Smooth muscle cell of the umbilical artery (primary cell): ENCODE results near the gene CCDC28B. TPM values are rescaled to one million over a fixed set of nuclear protein-coding genes. Genes with fewer than 3 reads are reported as not detected.

ENCODE experiments used
- total RNA-seq: library from RNA; depleted of rRNA; stranded (reverse); fragments of >200 nt; gene quantifications from 2 replicates; pipeline ENCODE4 v1.2.3, GENCODE V29; 2014

The CCDC28B gene
- total RNA-seq: 12.8 and 15.4 TPM in 2 replicates

GRCh38 chr1:32200226-32201010, at the start of gene CCDC28B:
TSS of gene CCDC28B (plus strand) at chr1:32200595. CDS start at chr1:32201936, 1,341 bp downstream.

DNA sequence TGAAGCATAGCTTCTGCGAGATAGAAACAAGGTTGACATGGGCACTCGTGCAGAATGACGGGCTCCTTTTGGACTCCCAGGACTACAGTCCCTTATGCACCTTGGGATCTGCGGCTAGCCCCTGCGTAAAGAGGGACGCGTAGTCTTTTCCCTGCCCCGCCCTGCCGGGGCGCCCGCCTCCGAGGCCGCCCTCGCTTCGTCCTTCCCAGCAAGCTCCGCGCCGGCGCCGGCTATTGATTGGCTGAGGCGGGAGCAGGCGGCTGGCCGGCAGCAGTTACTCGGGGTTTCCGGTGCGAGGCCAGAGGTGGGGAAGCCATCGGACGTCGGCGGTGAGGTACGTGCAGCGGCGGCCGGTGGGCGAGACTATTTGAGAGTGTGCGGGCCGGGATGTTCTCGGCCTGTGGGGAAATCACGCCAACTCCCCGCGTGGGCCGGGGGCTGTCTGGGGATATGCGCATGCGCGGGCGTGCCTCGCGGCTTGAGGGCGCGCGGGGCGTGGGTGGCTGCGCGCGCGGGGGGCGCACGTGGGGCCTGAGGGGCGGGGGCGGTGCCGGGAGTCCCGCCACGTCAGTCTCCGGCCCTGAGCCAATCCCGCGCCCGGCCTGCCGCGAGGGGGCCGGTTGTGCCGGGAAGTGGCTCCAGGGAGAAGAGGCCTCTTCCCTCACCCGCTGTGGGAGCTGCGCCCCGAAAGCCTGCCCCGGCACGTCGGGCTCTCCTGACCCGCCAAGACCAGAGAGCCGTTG, 20.8 kb upstream of the CCDC28B start, which contains the start of gene TXLNA:
Gene TXLNA (plus strand): TSS at position 233 of the 743 bp plus-strand sequence. CDS start 671 bp downstream, outside the sequence.

GRCh38 chr1:32205401-32206370, 5.3 kb downstream of the CCDC28B start, which contains the start of gene IQCC:
TSS of gene IQCC (plus strand) at chr1:32205671. CDS start at chr1:32205682, 11 bp downstream.

DNA sequence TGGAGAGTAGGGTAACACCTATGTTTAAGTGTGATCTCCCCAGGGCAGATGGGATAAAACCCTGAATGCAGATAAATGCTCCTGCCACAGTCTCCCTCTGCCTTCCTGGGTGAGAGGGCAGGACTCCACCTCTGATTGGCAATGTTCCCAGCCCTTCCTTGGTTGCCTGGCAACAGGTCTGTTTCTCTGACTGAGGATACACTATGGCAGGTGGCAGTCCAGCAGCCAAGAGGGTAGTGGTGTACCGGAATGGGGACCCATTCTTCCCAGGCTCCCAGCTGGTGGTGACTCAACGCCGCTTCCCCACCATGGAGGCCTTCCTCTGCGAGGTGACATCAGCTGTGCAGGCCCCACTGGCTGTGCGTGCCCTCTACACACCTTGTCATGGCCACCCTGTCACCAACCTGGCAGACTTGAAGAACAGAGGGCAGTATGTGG, 8.5 kb downstream of the CCDC28B start, which contains the start of gene DCDC2B:
Gene DCDC2B (plus strand): TSS at position 199 of the 438 bp plus-strand sequence. CDS start 5 bp downstream, at position 204.

DNA sequence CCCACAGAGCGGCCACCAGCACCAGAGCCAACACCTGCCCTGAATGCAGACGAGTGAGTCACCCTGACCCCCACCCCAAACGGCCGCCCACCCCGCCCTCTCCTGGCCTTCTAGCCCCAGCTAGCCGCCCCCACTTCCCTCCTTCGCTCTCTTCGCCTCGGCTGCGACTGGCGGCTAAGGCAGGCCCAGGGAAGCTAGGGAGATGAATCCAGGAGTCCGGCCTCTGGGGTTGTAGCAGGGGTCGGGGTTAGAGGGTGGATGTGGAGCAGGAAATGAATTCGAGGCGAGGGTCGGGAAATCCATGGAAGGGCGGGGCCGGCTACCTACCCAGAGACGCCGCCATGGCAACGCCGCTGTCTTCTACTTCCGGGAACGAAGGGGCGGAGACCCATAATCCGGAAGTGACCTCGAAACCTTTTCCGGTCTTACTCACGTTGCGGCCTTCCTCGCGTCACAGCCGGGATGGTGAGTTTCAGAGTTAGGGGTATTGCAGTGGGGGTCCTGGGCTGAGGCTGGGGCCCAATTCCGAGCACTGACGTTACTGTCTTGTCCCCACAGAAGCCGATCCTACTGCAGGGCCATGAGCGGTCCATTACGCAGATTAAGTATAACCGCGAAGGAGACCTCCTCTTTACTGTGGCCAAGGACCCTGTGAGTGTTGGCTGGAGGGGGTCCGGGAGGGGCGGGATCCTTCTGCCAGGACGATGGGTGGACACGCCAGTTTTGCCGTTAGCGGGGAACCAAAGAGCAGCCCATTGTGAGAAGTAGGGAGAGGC, 21.8 kb downstream of the CCDC28B start, which contains the start of the genes EIF3I and TMEM234:
Gene EIF3I (plus strand): TSS at position 428 of the 776 bp plus-strand sequence. CDS start 35 bp downstream, at position 463.
Gene TMEM234 (minus strand): TSS at position 374 of the 776 bp plus-strand sequence. CDS start 31 bp downstream, at position 343.

DNA sequence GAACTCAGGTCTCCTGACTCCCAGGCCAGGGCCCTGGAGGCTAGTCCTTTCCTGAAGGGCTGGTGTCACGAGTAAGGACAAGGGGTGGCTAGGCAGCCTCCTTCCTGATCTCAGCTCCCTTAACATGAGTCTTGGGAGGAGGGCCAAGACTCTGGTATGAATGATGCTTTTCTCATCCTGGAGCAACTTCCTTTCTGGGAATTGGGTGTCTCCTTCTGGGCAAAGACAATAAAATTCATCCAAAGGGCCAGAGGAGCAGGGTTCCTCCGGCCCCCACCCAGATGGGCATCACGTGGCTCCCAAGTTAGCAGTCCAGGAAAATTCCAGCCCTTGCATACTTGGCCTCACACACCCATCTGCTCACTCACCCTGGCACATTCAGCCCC, 46.5 kb downstream of the CCDC28B start, which contains the start of gene FAM167B:
Gene FAM167B (plus strand): TSS at position 335 of the 386 bp plus-strand sequence. CDS start 200 bp downstream, outside the sequence.

GRCh38 chr1:32250893-32251716, 50.7 kb downstream of the CCDC28B start, which contains the start of gene LCK:
TSS of gene LCK (plus strand) at chr1:32251265. CDS start at chr1:32274330, 23,065 bp downstream.

Other genes with a start within 250 kb of the CCDC28B start
- 47.8 and 94.2 TPM in 2 replicates for gene KHDRBS1, start 186.7 kb upstream of the CCDC28B start, total RNA-seq
- gene TMEM39B, start 127.7 kb upstream of the CCDC28B start, total RNA-seq: 3.6 and 6.0 TPM in 2 replicates
- 38.3 and 52.5 TPM in 2 replicates for gene KPNA6, start 92.5 kb upstream of the CCDC28B start, total RNA-seq
- 73.9 and 85.5 TPM in 2 replicates for gene TXLNA, start 20.9 kb upstream of the CCDC28B start, total RNA-seq
- 0.97 and 2.1 TPM in 2 replicates for gene IQCC, start 5.1 kb downstream of the CCDC28B start, total RNA-seq
- not detected in 2 replicates for gene DCDC2B, start 8.5 kb downstream of the CCDC28B start, total RNA-seq
- 17.0 and 18.1 TPM in 2 replicates for gene TMEM234, start 21.8 kb downstream of the CCDC28B start, total RNA-seq
- gene EIF3I, start 21.8 kb downstream of the CCDC28B start, total RNA-seq: 278 and 316 TPM in 2 replicates
- 0.78 TPM in 1 of 2 replicates, not detected in the other for gene FAM167B, start 46.6 kb downstream of the CCDC28B start, total RNA-seq
- not detected in 2 replicates for gene LCK, start 50.7 kb downstream of the CCDC28B start, total RNA-seq
- gene HDAC1, start 91.5 kb downstream of the CCDC28B start, total RNA-seq: 75.1 and 78.2 TPM in 2 replicates
- 28.5 and 46.6 TPM in 2 replicates for gene MARCKSL1, start 135.6 kb downstream of the CCDC28B start, total RNA-seq
- 0.83 and 1.2 TPM in 2 replicates for gene FAM229A, start 161.9 kb downstream of the CCDC28B start, total RNA-seq
- 0.30 TPM in 1 of 2 replicates, not detected in the other for gene TSSK3, start 161.9 kb downstream of the CCDC28B start, total RNA-seq
- 71.9 and 76.3 TPM in 2 replicates for gene BSDC1, start 193.8 kb downstream of the CCDC28B start, total RNA-seq